OCI-LY3 (cell line): ENCODE results near the gene TSPEAR.
"Not testable (repeated sequence)": the region's sequence is repeated elsewhere in the genome, so short reads cannot be mapped to it uniquely, and the experiment has no call there.

Source experiments
- H2AFZ ChIP-seq: fragments of 200-600, 300-600 bp; shearing (Covaris generic); 2 replicates; pipeline ENCODE4 v1.6.0; 2014; ENCODE audit warnings: antibody characterized with exemption, low read depth, low read length
- H3K27ac ChIP-seq: fragments of 200-600, 300-600 bp; sonication (generic); 2 replicates; pipeline ENCODE4 v1.5.1; 2014; ENCODE audit warnings: mild to moderate bottlenecking, low read length, moderate library complexity, mixed read lengths
- H3K27me3 ChIP-seq: fragments of 200-600, 300-600 bp; sonication (generic); 2 replicates; pipeline ENCODE4 v1.6.1; 2014; ENCODE audit warnings: low read depth, low read length, mixed read lengths
- H3K36me3 ChIP-seq: fragments of 200-600, 300-600 bp; sonication (generic); replicated peaks from 2 replicates; pipeline ENCODE3; 2014; ENCODE audit warnings: low read depth, low read length, mixed read lengths
- H3K4me1 ChIP-seq: fragments of 300-600, 200-600 bp; sonication (generic); 2 replicates; pipeline ENCODE4 v1.6.1; 2014; ENCODE audit warnings: low read length, mixed read lengths
- H3K4me2 ChIP-seq: fragments of 200-600, 300-600 bp; sonication (generic); 2 replicates; pipeline ENCODE4 v1.6.1; 2014; ENCODE audit warnings: low read length, mixed read lengths
- H3K4me3 ChIP-seq: fragments of 300-600, 200-600 bp; sonication (generic); 2 replicates; pipeline ENCODE4 v1.5.1; 2014; ENCODE audit warnings: antibody characterized with exemption, mild to moderate bottlenecking, low read length, moderate library complexity
- H3K79me2 ChIP-seq: fragments of 300-600, 200-600 bp; shearing (Covaris generic); 2 replicates; pipeline ENCODE4 v1.6.1; 2014; ENCODE audit warnings: mild to moderate bottlenecking, low read length, mixed read lengths
- H3K9ac ChIP-seq: fragments of 300-600, 200-600 bp; shearing (Covaris generic); 2 replicates; pipeline ENCODE4 v1.6.0; 2014; ENCODE audit warnings: mild to moderate bottlenecking, low read length, moderate library complexity
- H3K9me3 ChIP-seq: fragments of 200-600, 300-600 bp; shearing (Covaris generic); 2 replicates; pipeline ENCODE4 v1.6.1; 2014; ENCODE audit warnings: low read length, mixed read lengths; ENCODE audit not compliant: insufficient read depth
- H4K20me1 ChIP-seq: fragments of 200-600, 300-600 bp; sonication (generic); 2 replicates; pipeline ENCODE4 v1.6.1; 2016; ENCODE audit warnings: low read length, mixed read lengths; ENCODE audit not compliant: insufficient read depth
- CTCF ChIP-seq: fragments of 200-600, 300-600 bp; sonication (generic); IDR thresholded peaks from 2 replicates; pipeline ENCODE4 v1.5.1; 2014; ENCODE audit warnings: antibody characterized with exemption, low read length, low read depth
- EZH2phosphoT487 ChIP-seq: fragments of 200-600 bp; shearing (Covaris generic); IDR thresholded peaks from 2 replicates; pipeline ENCODE4 v1.6.1; 2018; ENCODE audit warnings: antibody characterized with exemption, mixed run types, low read depth

The TSPEAR gene

GRCh38 chr21:44612669-44613229 lies 98.6 kb downstream of the TSPEAR start:
- H3K9me3 ChIP-seq: no peaks in the 10 kb centered on the region
- no peak overlapping the region for H3K9ac ChIP-seq
- no peaks in the 10 kb centered on the region for H3K79me2 ChIP-seq

GRCh38 chr21:44612029-44612486 lies 99.3 kb downstream of the TSPEAR start, which contains the start of gene KRTAP10-8:
TSS of gene KRTAP10-8 (plus strand) at chr21:44612079. CDS start at chr21:44612101, 22 bp downstream.
- Histone ChIP-seq H3K4me2 (no peak within 1 kb of the TSS), H3K4me1 (no peaks in the 10 kb centered on the region), H3K9me3 (no peaks in the 10 kb centered on the region), H3K27me3 (no peaks in the 10 kb centered on the region), H4K20me1 (no peaks in the 10 kb centered on the region), H2AFZ (no peak within 1 kb of the TSS), H3K9ac (no peak within 1 kb of the TSS), H3K36me3 (no peaks in the 10 kb centered on the region), H3K27ac (no peak within 1 kb of the TSS), H3K4me3 (no peak within 1 kb of the TSS), H3K79me2 (no peaks in the 10 kb centered on the region)
- no peak for TF ChIP-seq CTCF
- no peak for TF ChIP-seq EZH2phosphoT487

More at GRCh38 chr21:44612669-44613229, 98.6 kb downstream of the TSPEAR start:
- no peak overlapping the region for H3K27ac ChIP-seq
- no peaks in the 10 kb centered on the region for H3K4me1 ChIP-seq
- no peaks in the 10 kb centered on the region for H3K36me3 ChIP-seq
- no peaks in the 10 kb centered on the region for H3K27me3 ChIP-seq
- no peak overlapping the region for H3K4me2 ChIP-seq
- H2AFZ ChIP-seq: no peak overlapping the region
- TF ChIP-seq EZH2phosphoT487: no peak
- no peaks in the 10 kb centered on the region for H4K20me1 ChIP-seq
- no peak overlapping the region for H3K4me3 ChIP-seq

GRCh38 chr21:44611551-44611950 lies 99.8 kb downstream of the TSPEAR start:
- Histone ChIP-seq H3K9ac (no peak overlapping the region), H3K79me2 (no peaks in the 10 kb centered on the region), H4K20me1 (no peaks in the 10 kb centered on the region), H3K36me3 (no peaks in the 10 kb centered on the region), H3K4me2 (no peak overlapping the region), H3K4me3 (no peak overlapping the region), H2AFZ (no peak overlapping the region), H3K9me3 (no peaks in the 10 kb centered on the region), H3K4me1 (no peaks in the 10 kb centered on the region), H3K27ac (no peak overlapping the region), H3K27me3 (no peaks in the 10 kb centered on the region; the same call in 1 of the 2 replicates)
- TF ChIP-seq EZH2phosphoT487 (no peak), CTCF (no peak)

GRCh38 chr21:44610157-44610843 lies 101.1 kb downstream of the TSPEAR start:
- H3K4me2 ChIP-seq, H4K20me1 ChIP-seq, H3K27ac ChIP-seq, H3K4me3 ChIP-seq, H3K27me3 ChIP-seq, H3K79me2 ChIP-seq, H3K36me3 ChIP-seq, H2AFZ ChIP-seq, H3K9ac ChIP-seq, H3K4me1 ChIP-seq, H3K9me3 ChIP-seq: not testable (repeated sequence)

- Histone ChIP-seq H3K27me3 (no peaks in the 10 kb centered on the region; the same call in 1 of the 2 replicates), H2AFZ (no peak overlapping the region), H3K4me1 (no peaks in the 10 kb centered on the region), H3K9ac (no peak overlapping the region), H4K20me1 (no peaks in the 10 kb centered on the region), H3K27ac (no peak overlapping the region), H3K4me3 (no peak overlapping the region), H3K9me3 (no peaks in the 10 kb centered on the region), H3K79me2 (no peaks in the 10 kb centered on the region), H3K36me3 (no peaks in the 10 kb centered on the region), H3K4me2 (no peak overlapping the region)
- TF ChIP-seq EZH2phosphoT487 (no peak), CTCF (no peak)
Measured at GRCh38 chr21:44609193-44609592, 102.2 kb downstream of the TSPEAR start.
